ENCODE measurements around the gene FKBP11. TPM values are rescaled to one million over a fixed set of nuclear protein-coding genes. Genes with fewer than 3 reads are reported as not detected.

The FKBP11 gene
- total and polyA plus RNA-seq, 2 of the 8 experiments (the other 6 are each of a cell fraction or from before 2014, with no cell fraction given): 45.7 to 65.1 TPM

DNA sequence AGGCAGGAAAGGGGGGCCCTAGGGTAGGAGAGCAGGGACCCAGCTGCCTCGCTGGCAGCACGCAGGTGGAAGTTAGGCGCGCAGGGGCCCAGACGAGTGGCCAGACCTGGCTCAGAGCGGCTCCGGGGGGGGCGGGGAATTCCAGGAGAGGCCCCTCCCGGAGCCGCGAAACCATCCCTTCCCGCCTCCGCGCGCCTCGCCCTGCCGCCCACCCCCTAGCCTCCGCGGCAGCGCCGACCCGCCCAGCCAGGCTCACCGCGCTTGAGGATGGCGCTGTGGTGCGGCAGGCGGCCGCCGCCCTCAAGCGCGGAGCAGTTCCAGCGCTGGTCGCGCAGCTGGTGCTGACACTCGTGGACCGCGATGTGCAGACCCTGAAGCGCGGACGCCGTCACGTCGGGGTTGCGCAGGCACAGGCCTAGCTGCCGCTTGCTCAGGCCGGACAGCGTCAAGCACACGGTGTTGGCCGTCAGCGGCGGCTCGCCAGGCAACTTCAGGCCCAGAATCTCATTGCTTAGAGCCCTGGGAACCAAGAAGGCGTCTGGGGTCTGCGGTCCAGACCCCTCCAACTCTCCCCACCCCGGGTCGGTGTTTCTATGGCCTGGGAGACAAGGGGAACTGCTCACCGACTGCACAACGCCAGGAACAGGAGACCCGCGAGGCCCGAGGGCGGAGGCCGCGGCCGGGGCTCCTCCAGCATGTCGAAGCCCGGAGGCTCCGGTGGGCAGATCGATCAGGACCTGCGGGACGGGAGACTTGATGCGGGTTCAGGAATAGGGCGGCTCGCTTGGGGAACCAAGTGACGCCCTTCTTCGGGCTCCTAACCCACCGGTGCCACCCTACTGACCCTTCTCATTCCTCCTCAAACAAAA, 44.8 kb upstream of the FKBP11 start (continued):
- TF ChIP-seq KDM4A (IDR thresholded peaks at IDR 0.05; ENCODE audit: low read depth, low read length, severe bottlenecking): no peak
- no peak for TF ChIP-seq MAFK (IDR thresholded peaks at IDR 0.05; ENCODE audit: low read depth, low read length)
- TF ChIP-seq YY1 (IDR thresholded peaks at IDR 0.05; ENCODE audit: low read depth, low read length): no peak
- no peak for TF ChIP-seq CHD2 (IDR thresholded peaks at IDR 0.05; ENCODE audit: low read length)
- TF ChIP-seq SIX5 (IDR thresholded peaks at IDR 0.05; ENCODE audit: low read depth, low read length): no peak
- peak; percentile 98 for TF ChIP-seq SUZ12 (IDR thresholded peaks at IDR 0.05; ENCODE audit: low read length)
- no peak for TF ChIP-seq JUN (IDR thresholded peaks at IDR 0.05; ENCODE audit: low read depth, low read length)
- no peak for TF ChIP-seq SIRT6 (IDR thresholded peaks at IDR 0.05; ENCODE audit: low read length)
- 0 out of 2 replicates have a peak, but pooled peaks have one; percentile 35 for TF ChIP-seq RBBP5 (IDR thresholded peaks at IDR 0.05; ENCODE audit: borderline replicate concordance, low read depth, low read length)
- no peak for TF ChIP-seq TBP (IDR thresholded peaks at IDR 0.05; ENCODE audit: low read depth, low read length)
- TF ChIP-seq NANOG (IDR thresholded peaks at IDR 0.05; ENCODE audit: insufficient read depth, low read depth, low read length, poor library complexity, severe bottlenecking): no peak
- TF ChIP-seq RFX5 (IDR thresholded peaks at IDR 0.05; ENCODE audit: borderline replicate concordance, low read depth, low read length): no peak
- peak; percentile 60 for TF ChIP-seq RNF2 (IDR thresholded peaks at IDR 0.05; ENCODE audit: borderline replicate concordance, low read depth, low read length, missing control alignments, poor library complexity, severe bottlenecking)
- TF ChIP-seq, protein P1, sequence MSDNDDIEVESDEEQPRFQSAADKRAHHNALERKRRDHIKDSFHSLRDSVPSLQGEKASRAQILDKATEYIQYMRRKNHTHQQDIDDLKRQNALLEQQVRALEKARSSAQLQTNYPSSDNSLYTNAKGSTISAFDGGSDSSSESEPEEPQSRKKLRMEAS (IDR thresholded peaks at IDR 0.05): peak; percentile 62; the same call in 1 of the 2 replicates
- TF ChIP-seq BACH1 (IDR thresholded peaks at IDR 0.05; ENCODE audit: low read length): peak; percentile 24; the same call in 1 of the 2 replicates
- no peak for TF ChIP-seq HDAC6 (IDR thresholded peaks at IDR 0.05; ENCODE audit: low read depth, low read length)
- TF ChIP-seq GTF2F1 (IDR thresholded peaks at IDR 0.05; ENCODE audit: borderline replicate concordance, low read depth, low read length): no peak
- TF ChIP-seq CTBP2 (IDR thresholded peaks at IDR 0.05; ENCODE audit: borderline replicate concordance, insufficient read depth, insufficient read length, low read length): no peak
- no peak for TF ChIP-seq KDM1A (IDR thresholded peaks at IDR 0.05; ENCODE audit: borderline replicate concordance, low read length)
- no peak for TF ChIP-seq SAP30 (IDR thresholded peaks at IDR 0.05; ENCODE audit: insufficient read depth, insufficient replicate concordance, low read length)
- no peak for TF ChIP-seq SP1 (IDR thresholded peaks at IDR 0.05; ENCODE audit: low read depth, low read length)
- no peak; a peak in 1 of 4 replicates for TF ChIP-seq HDAC2 (IDR thresholded peaks at IDR 0.05; ENCODE audit: borderline replicate concordance in 1 of 2, low read depth in 2 of 2, low read length in 2 of 2)
- peak; percentile 88 for TF ChIP-seq EZH2 (IDR thresholded peaks at IDR 0.05; ENCODE audit: low read depth, low read length, severe bottlenecking)

All from H1 (cell line).